ENCODE data around the gene NKX6-1.

NKX6-1 gene

DNA sequence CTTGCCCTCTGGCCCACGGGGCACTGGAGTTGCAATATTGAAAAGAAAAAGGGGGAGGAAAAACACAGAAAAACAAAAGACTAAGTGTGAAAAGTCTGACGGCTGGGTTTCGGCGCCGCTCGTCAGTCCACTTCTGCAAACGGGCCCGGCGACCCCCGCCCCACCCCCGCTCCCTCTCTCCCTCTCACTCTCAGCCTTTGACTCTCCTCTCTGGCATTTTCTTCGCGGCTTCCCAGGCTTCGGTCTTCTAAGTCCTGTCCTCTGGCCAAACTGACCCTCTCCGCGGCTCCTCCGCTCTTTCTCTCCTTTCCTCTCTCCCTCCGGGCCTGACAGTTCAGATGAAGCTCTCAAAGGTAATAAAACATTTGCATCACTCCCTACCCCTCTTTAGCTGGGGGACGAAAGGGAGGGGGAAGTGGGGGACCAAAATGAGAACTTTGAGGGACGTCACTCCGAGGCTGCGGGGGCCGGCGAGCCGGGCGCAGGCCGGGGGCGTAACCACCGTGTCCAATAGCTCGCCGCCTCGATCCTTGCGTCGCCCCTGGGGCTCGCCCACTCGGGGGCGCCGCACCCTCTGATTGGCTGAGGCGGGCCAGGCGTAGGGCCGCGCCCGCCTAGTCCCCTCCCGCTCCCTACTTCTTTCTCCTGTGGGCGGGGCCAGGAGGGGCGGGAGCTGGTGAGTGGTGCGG lies at the start of gene NKX6-1:
Gene NKX6-1 (minus strand): TSS at position 358 of the 689 bp plus-strand sequence. CDS start 1,064 bp downstream, outside the sequence.
- DNase-seq, result no peak

DNA sequence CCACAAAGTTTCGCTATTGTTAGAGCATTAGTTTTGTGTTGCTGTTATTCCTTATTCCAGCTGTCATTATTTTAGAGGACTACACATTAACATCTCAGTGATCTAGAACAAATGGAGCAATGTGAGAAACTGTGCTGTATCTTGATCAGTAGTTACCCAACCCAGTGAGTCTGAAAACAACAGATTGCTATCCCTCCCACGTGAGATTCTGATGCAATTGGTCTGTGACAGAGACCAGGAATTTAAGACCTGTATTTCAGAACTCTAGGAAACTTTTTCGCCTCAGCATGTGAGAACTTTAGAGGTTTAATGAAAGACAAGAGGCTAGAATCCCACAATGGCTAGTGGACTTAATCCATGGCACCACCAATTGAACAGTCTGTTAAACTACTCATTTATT lies 48.1 kb upstream of the NKX6-1 start:
- DNase-seq, result no peak

DNA sequence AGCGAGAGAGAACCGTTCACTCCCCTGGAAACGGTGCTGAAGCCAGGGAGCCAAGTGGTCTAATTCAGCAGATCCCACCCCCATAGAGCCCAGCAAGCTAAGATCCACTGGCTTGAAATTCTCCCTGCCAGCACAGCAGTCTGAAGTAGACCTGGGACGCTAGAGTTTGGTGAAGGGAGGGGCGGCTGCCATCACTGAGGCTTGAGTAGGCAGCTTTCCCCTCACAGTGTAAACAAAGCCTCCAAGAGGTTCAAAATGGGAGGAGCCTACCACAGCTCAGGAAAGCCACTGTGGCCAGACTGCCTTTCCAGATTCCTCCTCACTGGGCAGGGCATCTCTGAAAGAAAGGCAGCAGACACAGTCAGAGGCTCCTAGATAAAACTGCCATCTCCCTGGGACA lies 46.0 kb upstream of the NKX6-1 start:
- no peak for DNase-seq

DNA sequence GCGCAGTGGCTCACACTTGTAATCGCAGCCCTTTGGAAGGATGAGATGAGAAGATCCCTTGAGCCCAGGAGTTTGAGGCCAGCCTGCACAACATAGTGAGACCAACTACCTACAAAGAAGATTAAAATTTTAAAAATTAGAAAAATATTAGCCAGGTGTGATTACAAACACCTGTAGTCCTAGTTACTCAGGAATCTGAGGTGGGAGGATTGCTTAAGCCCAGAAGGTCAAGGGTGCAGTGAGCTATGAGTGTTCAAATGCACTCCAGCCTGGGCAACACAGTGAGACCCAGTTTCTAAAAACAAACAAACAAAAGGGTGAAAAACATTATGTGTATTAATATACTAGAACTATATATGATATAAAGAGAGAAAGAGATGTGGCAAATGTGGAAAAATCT lies 36.8 kb upstream of the NKX6-1 start:
- DNase-seq, result no peak

DNA sequence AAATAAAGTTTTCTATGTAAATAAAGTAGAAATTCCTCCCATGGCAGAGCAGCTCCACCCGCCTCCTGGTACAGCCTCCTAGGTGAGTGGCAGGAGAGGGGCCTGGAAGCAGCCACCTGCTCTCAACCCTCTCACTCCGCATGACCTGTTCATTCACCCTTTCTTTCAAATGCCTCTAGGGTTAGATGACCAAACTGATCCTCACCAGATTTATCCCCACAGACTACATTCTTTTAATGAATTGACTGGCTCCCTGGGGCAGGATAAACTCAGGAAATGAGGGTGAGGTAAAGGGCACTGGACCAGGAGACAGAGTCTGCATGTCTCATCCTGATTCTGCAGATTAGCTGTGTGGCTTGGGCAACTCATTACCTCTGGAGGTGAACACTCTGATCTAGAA lies 32.6 kb upstream of the NKX6-1 start:
- DNase-seq, result no peak

DNA sequence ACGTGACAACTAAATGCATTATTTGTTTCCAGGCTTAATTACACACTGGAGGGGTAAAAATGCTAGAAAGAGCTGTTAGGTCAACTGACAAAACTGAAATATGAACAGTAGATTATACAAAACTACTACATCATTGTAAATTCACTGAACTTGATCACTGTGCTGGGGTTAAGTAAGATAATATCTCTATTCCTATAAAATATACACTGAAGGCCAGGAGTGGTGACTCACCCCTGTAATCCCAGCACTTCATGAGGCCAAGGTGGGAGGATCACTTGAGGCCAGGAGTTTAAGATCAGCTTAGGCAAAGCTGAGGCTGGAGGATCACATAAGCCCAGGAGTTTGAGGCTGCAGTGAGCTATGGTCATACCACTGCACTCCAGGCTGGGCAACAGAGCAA lies 31.8 kb upstream of the NKX6-1 start:
- no peak for DNase-seq

DNA sequence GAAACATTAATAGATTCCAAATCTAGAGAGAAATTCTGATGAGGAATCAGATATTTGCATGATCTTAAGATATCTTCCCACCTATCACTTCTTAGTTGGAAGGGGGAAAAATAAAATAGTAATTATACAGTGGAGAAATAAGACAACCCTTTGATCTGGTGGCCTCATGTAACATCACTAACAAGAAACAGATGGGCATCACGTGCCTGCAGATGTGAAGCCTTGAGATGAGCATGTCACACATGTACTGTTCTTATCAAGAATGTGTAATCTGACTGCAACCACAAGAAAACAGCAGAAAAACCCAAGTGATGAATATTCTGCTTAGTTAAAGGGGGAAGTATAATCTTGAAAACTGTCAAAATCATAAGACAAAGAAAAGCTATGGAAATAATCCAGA lies 31.4 kb upstream of the NKX6-1 start:
- DNase-seq, result no peak

DNA sequence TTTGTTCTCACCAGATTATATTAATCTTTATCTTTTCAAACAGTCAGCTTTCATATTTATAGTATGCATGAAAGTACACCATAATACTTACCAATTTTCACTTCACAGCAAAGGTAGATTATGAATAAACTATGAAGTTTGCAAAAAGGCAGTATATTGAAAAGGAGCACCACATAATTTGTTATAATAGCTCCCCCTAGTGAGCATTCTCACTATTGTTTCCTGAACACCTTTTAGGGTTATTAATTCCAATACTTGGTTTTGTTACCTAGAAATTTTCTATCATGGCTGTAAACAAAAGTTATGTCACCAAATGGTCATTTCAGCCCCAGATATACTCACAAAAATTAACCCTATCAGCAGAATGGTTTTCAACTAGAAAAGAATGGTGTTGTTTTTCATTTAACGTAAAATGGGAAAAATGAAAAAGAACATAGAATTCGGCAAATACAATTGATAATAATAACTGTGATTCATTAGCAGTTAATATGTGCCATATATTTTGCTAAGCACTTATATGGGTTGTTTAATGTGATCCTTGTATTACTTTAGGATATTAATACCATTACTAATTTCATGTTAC lies 30.2 kb upstream of the NKX6-1 start:
- no peak for DNase-seq

DNA sequence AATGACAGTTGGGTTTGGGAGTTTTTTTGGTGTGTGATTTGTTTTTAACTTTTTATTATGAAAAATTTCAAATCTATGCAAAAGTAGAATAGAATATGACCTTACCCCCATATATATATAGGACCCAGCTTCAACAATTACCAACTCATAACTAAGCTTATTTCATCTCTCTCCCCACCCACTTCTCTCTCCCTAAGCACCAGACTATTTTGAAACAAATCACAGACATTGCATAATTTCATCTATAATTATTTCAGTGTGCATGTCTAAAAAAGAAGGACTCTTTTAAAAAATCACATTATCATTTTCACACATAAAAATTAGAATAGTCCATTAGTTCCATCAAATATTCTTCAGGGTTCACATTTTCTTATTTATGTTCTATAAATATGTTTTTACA lies 28.3 kb upstream of the NKX6-1 start:
- DNase-seq, result no peak

DNA sequence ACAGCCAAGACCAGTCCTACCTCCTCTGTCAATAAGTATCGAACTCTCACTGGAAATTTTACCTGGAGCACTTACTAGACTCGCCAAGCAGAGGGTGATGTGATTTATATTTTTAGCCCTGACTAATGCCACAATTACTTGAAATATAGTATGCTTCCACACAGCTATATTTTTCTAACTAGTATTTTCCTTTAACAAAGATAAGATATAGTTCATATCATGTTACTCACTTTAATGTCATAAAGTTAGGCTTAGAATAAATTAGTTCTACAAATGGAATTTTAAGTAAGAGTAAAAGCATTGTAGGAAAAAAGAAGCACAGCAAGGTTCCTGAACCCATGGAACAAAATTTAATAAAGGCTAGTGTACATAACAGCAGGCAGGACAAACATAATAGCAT lies 16.0 kb upstream of the NKX6-1 start:
- DNase-seq, result no peak

DNA sequence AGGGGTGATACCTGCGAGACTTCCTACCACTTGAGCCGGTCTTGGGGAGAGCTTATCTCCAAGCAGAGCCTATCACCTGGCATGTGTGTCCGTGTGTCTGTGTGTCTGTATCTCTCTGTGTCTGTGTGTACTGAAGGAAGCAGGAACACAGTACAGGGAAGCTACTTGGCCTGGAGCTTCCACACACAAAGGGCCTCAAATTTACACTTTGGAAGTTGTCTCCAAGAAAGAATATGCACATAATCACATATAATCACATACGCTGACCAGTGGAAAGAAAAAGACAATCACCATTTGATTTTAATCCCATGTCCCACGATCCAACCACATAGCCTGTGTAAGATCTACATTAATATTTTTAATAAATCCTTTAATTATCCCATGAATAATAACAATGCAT lies 13.2 kb upstream of the NKX6-1 start:
- DNase-seq, result no peak

DNA sequence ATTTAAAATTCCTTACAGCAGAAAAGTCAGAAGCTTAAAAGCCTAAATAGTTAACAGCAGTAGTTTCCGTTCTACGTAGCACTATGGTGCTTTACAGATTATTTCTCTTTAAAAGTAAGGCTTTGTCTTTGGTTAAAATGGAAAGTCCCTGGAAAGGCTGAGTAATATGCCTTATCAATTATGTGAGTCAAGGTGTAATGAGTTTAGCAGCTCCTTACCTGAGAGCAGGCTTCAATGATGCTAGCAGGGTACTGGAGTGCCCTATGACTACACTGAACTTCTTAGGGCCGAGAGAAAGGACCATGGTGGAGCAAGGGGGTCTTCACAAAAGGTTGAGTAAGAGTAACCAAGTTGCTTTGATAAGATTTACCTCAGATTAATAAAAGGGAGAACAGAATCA lies 12.6 kb upstream of the NKX6-1 start:
- DNase-seq, result no peak

DNA sequence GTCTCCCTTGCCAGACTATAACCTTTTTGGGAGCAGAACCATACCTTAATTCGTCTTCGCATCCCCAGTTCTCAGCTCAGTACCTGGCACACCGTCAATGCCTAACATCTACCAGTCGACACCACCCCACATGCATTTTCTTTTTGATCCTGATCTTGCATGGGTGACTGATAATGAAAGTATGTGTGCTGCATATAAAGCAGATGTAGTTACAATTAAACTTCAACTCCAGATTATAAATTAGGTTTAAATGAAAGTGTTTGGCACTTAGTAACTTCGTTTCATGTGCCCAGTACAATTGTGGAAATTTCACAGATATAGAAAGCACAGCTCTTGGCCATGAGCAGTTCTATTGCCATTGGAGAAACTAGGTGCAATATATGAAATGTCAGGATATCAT lies 8.8 kb upstream of the NKX6-1 start:
- no peak for DNase-seq

DNA sequence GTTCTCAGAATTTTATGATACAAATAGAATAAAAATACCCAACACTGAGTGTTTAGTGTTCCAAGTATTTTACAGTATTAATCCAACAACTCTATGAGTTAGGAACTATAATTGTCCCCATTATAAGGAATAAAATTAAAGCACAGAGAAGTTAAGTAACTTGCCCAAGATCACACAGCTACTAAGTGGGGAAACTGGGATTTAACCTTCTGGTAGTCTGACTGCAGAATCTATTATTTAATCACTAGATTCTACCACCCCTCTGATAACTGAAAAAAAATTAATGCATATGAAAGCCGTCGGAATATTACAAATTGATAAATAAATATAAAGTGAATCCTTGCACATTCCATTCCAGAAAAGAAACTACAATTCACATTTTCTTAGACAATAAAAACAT lies 5.7 kb upstream of the NKX6-1 start:
- no peak for DNase-seq

DNA sequence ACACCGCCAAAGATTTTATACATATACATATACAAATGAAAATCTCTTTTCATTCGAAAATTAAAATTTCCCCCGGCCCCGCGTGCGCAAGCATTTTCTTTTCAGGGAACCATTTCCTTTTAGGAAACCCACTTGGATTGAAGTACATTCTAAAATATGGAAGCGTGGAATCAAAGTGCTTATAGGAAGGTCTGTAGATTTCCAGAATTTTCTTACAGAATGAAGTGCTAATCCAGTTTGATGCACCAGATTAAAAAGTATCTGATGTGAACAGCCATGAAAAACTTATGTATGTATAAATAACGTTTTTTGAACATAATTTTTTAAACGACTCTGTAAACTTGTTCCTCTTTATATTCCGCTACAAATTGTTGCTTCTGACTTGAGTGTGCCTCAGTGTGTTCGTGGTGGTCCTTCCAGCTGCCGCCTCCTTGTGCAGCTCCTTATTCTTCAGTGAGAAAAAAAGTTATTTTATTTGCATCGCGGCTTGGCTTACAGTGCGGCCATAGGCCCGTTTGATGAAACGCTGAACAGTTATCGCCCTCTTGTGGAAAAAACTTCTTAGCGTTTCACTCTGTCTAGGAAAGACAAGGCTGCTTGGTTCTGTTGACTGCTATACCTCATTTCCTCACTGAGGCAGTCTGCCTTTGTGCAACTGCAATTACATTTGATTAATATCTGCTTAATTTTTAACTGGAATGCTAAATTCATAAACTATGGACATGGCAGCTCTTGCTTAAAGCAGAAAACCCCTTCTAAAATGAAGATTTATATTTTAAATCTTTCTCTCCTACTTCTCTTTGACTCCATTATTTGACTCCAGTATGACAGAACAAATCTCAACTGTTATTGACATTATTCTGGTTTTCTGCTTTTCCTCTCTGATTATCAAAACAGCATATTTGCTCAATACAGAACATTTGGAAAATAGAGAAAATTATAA lies 4.7 kb upstream of the NKX6-1 start:
- DNase-seq, result no peak

DNA sequence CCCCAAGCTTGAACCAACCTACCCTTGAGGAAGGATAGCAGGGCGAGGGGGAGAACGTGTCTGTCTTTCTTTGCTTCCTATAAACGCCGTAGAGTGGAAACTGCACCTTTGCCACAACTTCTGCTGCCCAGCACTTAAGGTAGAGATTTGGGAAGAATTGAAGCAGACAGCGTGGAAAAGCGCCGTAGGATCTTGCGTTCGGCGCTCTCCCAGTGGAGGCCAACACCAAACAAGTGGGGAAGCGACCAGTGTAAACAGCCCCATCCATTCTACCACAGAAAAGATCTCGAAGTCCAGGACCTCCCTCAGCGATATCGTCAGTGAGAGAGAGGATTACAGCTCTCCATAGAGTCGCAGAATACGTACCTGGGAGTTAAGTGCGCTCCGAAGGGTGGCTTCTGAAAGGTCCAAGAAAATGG lies 3.9 kb upstream of the NKX6-1 start:
- no peak for DNase-seq

DNA sequence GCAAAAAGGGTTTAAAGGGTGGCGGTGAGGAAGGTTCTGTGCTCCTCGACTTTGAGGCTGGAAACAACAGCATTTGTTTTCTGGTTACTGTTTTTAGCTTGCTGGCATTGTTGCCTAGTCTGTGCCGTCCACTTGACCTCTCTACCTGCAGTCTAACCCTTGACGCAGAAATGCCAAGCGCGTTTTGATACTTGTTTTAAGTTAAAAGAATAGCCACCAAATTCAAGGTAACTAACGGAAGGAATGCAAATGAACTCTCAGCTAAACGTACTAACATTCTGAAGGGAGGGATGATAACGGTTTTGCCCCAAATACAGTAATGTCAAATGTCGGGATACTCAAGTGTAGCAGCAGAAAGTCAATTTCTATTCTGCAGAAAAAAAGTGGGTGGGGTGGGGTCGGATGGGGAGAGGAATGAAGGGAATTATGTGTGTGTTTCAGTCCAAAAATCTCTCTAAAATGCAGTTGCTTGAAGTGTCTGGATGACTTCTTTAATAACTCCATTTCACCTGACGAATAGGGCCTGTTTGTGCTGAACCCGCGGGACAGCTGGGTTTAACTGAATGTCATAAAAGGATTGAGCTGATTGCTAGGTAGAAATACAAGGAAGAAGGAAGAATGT lies 3.4 kb upstream of the NKX6-1 start:
- DNase-seq, result no peak

DNA sequence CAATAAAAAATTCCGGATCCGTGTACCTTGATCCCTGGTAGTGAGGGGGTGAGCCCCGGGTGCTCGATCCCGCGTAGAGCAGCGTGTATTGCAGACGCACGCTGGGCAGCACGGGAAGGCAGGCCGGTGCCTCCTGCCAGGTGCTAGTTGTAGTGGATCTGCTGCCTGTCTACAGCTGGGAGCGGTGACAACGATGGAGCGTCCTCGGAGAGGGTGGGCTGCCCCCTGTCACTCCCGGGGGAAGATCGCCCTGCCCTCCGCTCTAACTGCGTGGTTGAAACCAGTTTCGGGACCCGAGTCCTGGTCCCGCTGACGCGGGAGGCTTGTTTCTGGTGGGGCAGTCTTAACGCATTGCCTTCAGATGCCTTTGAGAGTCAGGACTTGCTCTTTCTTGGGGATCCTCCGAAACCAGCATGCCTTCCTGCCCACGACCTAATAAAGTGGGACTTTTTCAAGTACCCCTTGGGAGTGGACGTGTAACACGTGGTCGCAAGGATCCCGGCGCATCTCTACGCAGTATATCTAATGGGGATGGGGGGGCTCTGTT lies 2.7 kb upstream of the NKX6-1 start:
- DNase-seq, result no peak

DNA sequence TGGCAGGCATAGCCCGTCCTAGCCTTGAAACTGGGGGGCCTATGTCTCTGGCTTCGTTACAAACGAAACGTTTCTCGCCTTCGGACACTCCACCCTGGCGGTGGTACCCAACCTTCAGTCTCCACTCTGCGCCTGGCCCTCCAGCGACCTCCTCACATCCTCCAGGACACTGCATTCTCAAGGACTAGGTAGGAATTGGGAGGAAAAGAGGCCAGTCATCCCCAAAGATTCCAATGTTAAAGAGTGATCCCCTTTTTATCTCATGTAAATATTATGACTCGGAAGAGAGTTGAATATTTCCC lies 2.1 kb upstream of the NKX6-1 start:
- DNase-seq, result no peak

DNA sequence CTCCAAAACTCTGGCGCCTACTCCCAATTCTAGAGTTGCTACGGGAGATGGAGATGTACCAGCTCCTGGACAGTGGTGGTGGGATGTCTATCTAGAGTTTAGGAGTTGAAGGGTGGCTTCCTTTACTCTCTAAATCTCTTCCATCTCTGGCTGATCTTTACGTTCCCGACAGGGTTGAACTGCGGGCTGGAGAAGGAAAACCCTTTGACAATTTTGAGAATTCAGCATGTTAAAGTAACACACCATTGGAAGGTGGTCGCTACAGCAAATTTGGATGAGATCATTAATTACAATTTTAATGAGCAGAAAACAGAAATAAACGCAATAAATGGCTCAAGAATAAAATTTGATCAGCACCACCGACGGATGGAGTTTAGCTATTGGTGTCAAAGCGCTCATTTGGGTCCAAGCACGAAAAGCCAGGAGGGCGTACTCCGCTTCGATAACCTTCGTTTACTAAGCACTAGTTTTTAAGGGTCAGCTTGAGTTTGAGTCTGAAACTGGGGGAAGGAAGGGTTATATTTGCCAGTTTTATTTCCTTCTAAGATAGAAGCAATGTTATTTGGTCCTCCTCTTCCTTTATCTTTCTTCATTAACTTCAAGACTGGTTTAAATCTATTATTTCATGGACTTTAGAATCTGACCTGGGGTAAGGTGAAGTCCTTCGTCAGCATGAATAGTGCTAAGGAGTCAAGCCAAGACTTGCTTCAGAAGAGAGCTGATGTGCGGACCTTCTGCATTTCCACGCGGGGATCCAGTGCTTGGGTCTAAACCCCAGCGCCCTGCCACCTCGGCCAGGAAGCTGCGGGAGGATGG lies 1.5 kb upstream of the NKX6-1 start:
- no peak for DNase-seq

DNA sequence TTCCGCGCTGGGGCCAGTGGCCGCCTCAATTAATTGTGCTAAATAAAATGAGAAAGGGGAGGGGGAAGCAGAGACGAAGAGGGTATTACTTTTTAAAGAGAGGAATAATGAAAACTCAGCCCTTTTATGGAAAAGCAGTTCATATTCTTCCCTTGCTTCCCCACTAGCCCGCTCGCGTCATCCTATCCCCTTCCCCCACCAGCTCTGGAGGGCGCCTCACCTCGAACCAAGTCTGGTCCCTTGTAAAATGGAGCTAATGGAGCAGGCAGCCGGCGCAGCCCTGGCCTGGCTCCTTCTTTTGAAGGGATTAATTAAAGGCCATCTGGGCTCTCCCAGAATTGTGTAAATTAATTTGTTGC lies 511 bp upstream of the NKX6-1 start:
- DNase-seq, result no peak

DNA sequence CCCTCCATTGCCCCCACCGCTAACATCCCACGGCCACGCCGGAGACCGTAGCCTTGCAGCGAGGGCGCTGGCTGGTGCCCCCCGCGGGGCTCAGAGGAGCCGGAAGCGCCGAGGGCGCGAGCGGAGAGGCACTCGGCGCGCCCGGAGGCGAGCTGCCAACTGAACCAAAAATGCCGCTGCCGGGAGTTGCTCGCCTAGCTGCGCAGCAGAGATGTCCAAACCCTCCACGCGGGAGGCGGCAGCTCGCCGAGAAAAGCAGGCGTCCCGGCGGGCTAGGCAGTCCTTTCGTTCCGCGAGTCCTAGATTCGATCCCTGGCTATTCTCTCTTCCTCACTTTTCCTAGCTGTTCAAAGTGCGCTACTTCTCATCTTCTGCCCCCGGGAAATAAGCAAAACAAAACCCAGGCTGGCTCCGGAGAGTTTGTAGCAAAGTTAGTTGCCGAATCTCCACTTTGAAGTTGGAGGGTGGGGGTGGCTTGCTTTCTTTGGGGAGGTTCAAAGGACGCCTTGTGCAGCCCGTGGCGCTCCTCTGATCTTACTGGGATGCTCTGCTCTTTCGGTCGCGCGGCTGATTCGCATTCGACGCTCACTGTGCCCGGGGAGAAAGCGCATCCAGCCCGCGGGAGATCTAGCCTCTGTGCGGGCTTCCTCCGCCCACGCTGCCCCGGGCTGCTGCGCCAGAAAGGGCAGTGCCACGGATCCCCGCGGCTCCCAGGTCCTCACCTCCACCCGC lies 723 bp downstream of the NKX6-1 start:
- DNase-seq, result no peak

All from activated CD4-positive, alpha-beta T cell treated with anti-CD3 and anti-CD28 coated beads for 4 hours (primary cell).